Cerebellar nuclear complex (tissue), 1 donor: Measurements from ENCODE around the gene CKM.
"Not testable (repeated sequence)": the region's sequence is repeated elsewhere in the genome, so short reads cannot be mapped to it uniquely, and the experiment has no call there.

Experiments
- DNase-seq, 2 experiments: peaks; one replicate each; lab custom pipeline; 2025; lab: John Stamatoyannopoulos, UW

CKM gene

GRCh38 chr19:45290381-45290931 lies 32.2 kb downstream of the CKM start:
- no peak for DNase-seq

- no peak for DNase-seq
Measured at GRCh38 chr19:45283443-45284033, 39.1 kb downstream of the CKM start.

GRCh38 chr19:45280471-45280961 lies 42.2 kb downstream of the CKM start:
- DNase-seq, result no peak

- no peak for DNase-seq
Measured at GRCh38 chr19:45279587-45280192, 43.0 kb downstream of the CKM start.

- DNase-seq, result no peak
Measured at GRCh38 chr19:45278087-45278486, 44.6 kb downstream of the CKM start.

GRCh38 chr19:45276284-45276687 lies 46.4 kb downstream of the CKM start:
- DNase-seq, result no peak

GRCh38 chr19:45275370-45275971 lies 47.2 kb downstream of the CKM start:
- DNase-seq, result no peak

- no peak for DNase-seq
Measured at GRCh38 chr19:45273521-45273855, 49.2 kb downstream of the CKM start.

GRCh38 chr19:45271735-45272108 lies 51.0 kb downstream of the CKM start:
- DNase-seq, result no peak

GRCh38 chr19:45271098-45271734 lies 51.5 kb downstream of the CKM start:
- no peak for DNase-seq

- DNase-seq, result not testable (repeated sequence)
Measured at GRCh38 chr19:45269939-45270338, 52.7 kb downstream of the CKM start.

GRCh38 chr19:45267296-45267695 lies 55.4 kb downstream of the CKM start:
- DNase-seq, result no peak

- DNase-seq, result no peak
Measured at GRCh38 chr19:45265375-45265774, 57.3 kb downstream of the CKM start.

GRCh38 chr19:45264781-45265317 lies 57.8 kb downstream of the CKM start:
- no peak for DNase-seq

GRCh38 chr19:45263013-45263412 lies 59.7 kb downstream of the CKM start:
- DNase-seq, result no peak

- no peak for DNase-seq
Measured at GRCh38 chr19:45262570-45262969, 60.1 kb downstream of the CKM start.

- DNase-seq, result no peak
Measured at GRCh38 chr19:45258862-45259261, 63.8 kb downstream of the CKM start.

GRCh38 chr19:45256836-45257235 lies 65.8 kb downstream of the CKM start:
- no peak for DNase-seq
